Neural progenitor cell (in vitro differentiated cells): ENCODE measurements around the gene SPATA18.

Experiments used
- CTCF ChIP-seq: fragments of 200-600 bp; sonication (generic); IDR thresholded peaks from 2 replicates; pipeline ENCODE4 v1.5.1; 2017; ENCODE audit warnings: antibody characterized with exemption, mild to moderate bottlenecking
- EZH2 ChIP-seq: fragments of 200-600 bp; sonication (generic); IDR thresholded peaks from 2 replicates; pipeline ENCODE4 v1.6.1; 2017; ENCODE audit warnings: antibody characterized with exemption, mild to moderate bottlenecking, moderate library complexity

- TF ChIP-seq EZH2 (no peak), CTCF (no peak)
Measured at GRCh38 chr4:52052475-52052780, 1.3 kb downstream of the SPATA18 start.
